Progenitor cell of endocrine pancreas (in vitro differentiated cells): ENCODE data around the gene PROC. TPM values are rescaled to one million over a fixed set of nuclear protein-coding genes. Genes with fewer than 3 reads are reported as not detected.

ENCODE experiments used
- DNase-seq: peaks from one replicate; pipeline ENCODE4 v3.0.0; 2021; ENCODE audit warnings: low spot score; ENCODE audit not compliant: unreplicated experiment
- H3K27ac Mint-ChIP-seq: 2 replicates; pipeline ENCODE4 v1.8.0; 2021; ENCODE audit warnings: mild to moderate bottlenecking, moderate library complexity, mixed read lengths
- H3K27me3 Mint-ChIP-seq: 2 replicates; pipeline ENCODE4 v1.8.0; 2021; ENCODE audit warnings: mixed read lengths
- H3K36me3 Mint-ChIP-seq: 2 replicates; pipeline ENCODE4 v1.8.0; 2022; ENCODE audit warnings: mixed read lengths; ENCODE audit not compliant: insufficient read depth
- H3K4me1 Mint-ChIP-seq: 2 replicates; pipeline ENCODE4 v1.8.0; 2021; ENCODE audit warnings: low read depth, mixed read lengths
- H3K4me3 Mint-ChIP-seq: 2 replicates; pipeline ENCODE4 v1.8.0; 2021; ENCODE audit warnings: low read depth, mild to moderate bottlenecking, moderate library complexity, mixed read lengths
- H3K9me3 Mint-ChIP-seq: 2 replicates; pipeline ENCODE4 v1.8.0; 2021; ENCODE audit warnings: low read depth, mixed read lengths
- total RNA-seq: library from RNA; stranded (reverse); gene quantifications from 2 replicates; pipeline ENCODE4 v1.2.1, GENCODE V29; 2021
- TF ChIP-seq, protein P1 (sequence below): fragments of 200-600 bp; sonication (generic); IDR thresholded peaks from one replicate; pipeline ENCODE4 v1.5.0; 2021; ENCODE audit warnings: antibody characterized with exemption, mild to moderate bottlenecking; ENCODE audit not compliant: unreplicated experiment

PROC gene
- total RNA-seq, 1 donor from 2014 or later: 18.7 TPM

- Mint-ChIP-seq H3K36me3 (no peaks in the 10 kb centered on the region), H3K27ac (no peak overlapping the region), H3K9me3 (no peaks in the 10 kb centered on the region), H3K4me3 (no peak overlapping the region), H3K27me3 (peaks cover 16% of the 10 kb centered on the region), H3K4me1 (peaks cover 5% of the 10 kb centered on the region)
- no peak for DNase-seq
- TF ChIP-seq, protein P1, sequence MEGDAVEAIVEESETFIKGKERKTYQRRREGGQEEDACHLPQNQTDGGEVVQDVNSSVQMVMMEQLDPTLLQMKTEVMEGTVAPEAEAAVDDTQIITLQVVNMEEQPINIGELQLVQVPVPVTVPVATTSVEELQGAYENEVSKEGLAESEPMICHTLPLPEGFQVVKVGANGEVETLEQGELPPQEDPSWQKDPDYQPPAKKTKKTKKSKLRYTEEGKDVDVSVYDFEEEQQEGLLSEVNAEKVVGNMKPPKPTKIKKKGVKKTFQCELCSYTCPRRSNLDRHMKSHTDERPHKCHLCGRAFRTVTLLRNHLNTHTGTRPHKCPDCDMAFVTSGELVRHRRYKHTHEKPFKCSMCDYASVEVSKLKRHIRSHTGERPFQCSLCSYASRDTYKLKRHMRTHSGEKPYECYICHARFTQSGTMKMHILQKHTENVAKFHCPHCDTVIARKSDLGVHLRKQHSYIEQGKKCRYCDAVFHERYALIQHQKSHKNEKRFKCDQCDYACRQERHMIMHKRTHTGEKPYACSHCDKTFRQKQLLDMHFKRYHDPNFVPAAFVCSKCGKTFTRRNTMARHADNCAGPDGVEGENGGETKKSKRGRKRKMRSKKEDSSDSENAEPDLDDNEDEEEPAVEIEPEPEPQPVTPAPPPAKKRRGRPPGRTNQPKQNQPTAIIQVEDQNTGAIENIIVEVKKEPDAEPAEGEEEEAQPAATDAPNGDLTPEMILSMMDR: no peak
These were observed 10.0 kb downstream of the PROC start for GRCh38 chr2:127428057-127428814.

DNA sequence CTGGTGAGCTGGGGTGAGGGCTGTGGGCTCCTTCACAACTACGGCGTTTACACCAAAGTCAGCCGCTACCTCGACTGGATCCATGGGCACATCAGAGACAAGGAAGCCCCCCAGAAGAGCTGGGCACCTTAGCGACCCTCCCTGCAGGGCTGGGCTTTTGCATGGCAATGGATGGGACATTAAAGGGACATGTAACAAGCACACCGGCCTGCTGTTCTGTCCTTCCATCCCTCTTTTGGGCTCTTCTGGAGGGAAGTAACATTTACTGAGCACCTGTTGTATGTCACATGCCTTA lies 10.5 kb downstream of the PROC start:
- peaks cover 13% of the 10 kb centered on the region for H3K27me3 Mint-ChIP-seq
- H3K36me3 Mint-ChIP-seq: no peaks in the 10 kb centered on the region
- TF ChIP-seq, protein P1: no peak
- H3K4me1 Mint-ChIP-seq: peaks cover 3% of the 10 kb centered on the region
- no peaks in the 10 kb centered on the region for H3K9me3 Mint-ChIP-seq
- no peak overlapping the region for H3K27ac Mint-ChIP-seq
- DNase-seq: no peak
- no peak overlapping the region for H3K4me3 Mint-ChIP-seq

- Mint-ChIP-seq H3K9me3 (no peaks in the 10 kb centered on the region), H3K27ac (no peak overlapping the region), H3K4me3 (no peak overlapping the region), H3K4me1 (no peaks in the 10 kb centered on the region), H3K36me3 (no peaks in the 10 kb centered on the region), H3K27me3 (peaks cover 9% of the 10 kb centered on the region)
- DNase-seq: no peak
- TF ChIP-seq, protein P1: no peak
These were observed 11.1 kb downstream of the PROC start for GRCh38 chr2:127429291-127429690.

DNA sequence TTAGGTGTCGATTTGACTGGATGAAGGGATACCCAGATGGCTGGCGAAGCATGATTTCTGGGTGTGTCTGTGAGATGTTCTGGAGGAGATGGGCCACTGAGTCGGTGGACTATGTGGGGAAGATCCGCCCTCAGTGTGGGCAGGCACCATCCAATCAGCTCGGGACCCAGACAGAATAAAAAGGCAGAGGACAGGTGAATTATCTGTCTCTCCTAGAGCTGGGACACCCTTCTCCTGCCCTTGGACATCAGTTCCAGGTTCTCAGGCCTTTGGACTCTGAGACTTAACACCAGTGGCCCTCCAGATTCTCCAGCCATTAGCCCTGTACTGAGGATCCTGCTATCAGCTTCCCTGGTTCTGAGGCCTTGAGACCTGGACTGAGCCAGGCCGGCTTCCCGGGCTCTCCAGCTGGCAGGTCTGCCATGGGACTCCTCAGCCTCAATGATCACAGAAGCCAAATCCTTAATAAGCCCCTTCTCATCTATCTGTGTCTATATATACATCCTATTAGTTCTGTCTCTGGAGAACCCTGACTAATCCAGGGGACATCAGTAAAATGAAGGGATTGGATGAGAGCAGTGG lies 11.7 kb downstream of the PROC start:
- Mint-ChIP-seq H3K36me3 (no peaks in the 10 kb centered on the region), H3K4me1 (no peaks in the 10 kb centered on the region), H3K27ac (no peak overlapping the region), H3K4me3 (no peak overlapping the region), H3K27me3 (peaks cover 9% of the 10 kb centered on the region), H3K9me3 (no peaks in the 10 kb centered on the region)
- TF ChIP-seq, protein P1: no peak
- no peak for DNase-seq

GRCh38 chr2:127431408-127432023 lies 13.3 kb downstream of the PROC start:
- peaks cover 2% of the 10 kb centered on the region for H3K4me1 Mint-ChIP-seq
- no peaks in the 10 kb centered on the region for H3K36me3 Mint-ChIP-seq
- no peaks in the 10 kb centered on the region for H3K27me3 Mint-ChIP-seq
- TF ChIP-seq, protein P1: no peak
- no peak for DNase-seq
- H3K27ac Mint-ChIP-seq: peak overlapping the region; percentile 1
- H3K4me3 Mint-ChIP-seq: no peak overlapping the region
- H3K9me3 Mint-ChIP-seq: no peaks in the 10 kb centered on the region
